Activated CD8-positive, alpha-beta T cell treated with anti-CD3 and anti-CD28 coated beads for 36 hours (primary cell): ENCODE results near the gene RGS9. TPM values are rescaled to one million over a fixed set of nuclear protein-coding genes. Genes with fewer than 3 reads are reported as not detected.

Source experiments
- ATAC-seq: fragments of 200-7000 bp; cut with Tn5 transposase; one replicate; pipeline ENCODE4 v1.10.0; 2021; ENCODE audit warnings: mild to moderate bottlenecking, moderate library complexity
- CTCF ChIA-PET: fragments of 350-600 bp; sonication (Branson Sonifier 250); formaldehyde crosslinking; loops from one replicate; lab custom pipeline; 2021; ENCODE audit warnings: antibody characterized with exemption; lab: Charles Lee
- POLR2A ChIA-PET: fragments of 350-600 bp; sonication (Branson Sonifier 250); formaldehyde crosslinking; loops from one replicate; lab custom pipeline; 2021; ENCODE audit warnings: antibody characterized with exemption; lab: Charles Lee
- DNase-seq: peaks from one replicate; pipeline ENCODE4 v3.0.0-alpha.2; 2020
- H3K27ac Mint-ChIP-seq: one replicate; pipeline ENCODE4 v1.8.0; 2021; ENCODE audit warnings: mild to moderate bottlenecking, mixed read lengths
- H3K27me3 Mint-ChIP-seq: one replicate; pipeline ENCODE4 v1.8.0; 2021; ENCODE audit warnings: mixed read lengths
- H3K36me3 Mint-ChIP-seq: one replicate; pipeline ENCODE4 v1.8.0; 2021; ENCODE audit warnings: low read depth, mixed read lengths
- H3K4me1 Mint-ChIP-seq: one replicate; pipeline ENCODE4 v1.8.0; 2021; ENCODE audit warnings: low read depth, mixed read lengths
- H3K4me3 Mint-ChIP-seq: one replicate; pipeline ENCODE4 v1.8.0; 2021; ENCODE audit warnings: mild to moderate bottlenecking, moderate library complexity, mixed read lengths
- H3K9me3 Mint-ChIP-seq: one replicate; pipeline ENCODE4 v1.8.0; 2021; ENCODE audit warnings: mixed read lengths
- intact Hi-C: fragments of 100-400 bp; cut with micrococcal nuclease; formaldehyde crosslinking; loops from one replicate; pipeline ENCODE4 v1.10.0; 2022
- total RNA-seq, 2 experiments: library from RNA; stranded (reverse); gene quantifications; one replicate each; pipeline ENCODE4 v1.2.3, GENCODE V29; 2021
- TF ChIP-seq, protein P1 (sequence below): fragments of 200-600 bp; IDR thresholded peaks from one replicate; pipeline ENCODE4 v1.8.0; 2022; ENCODE audit warnings: antibody characterized with exemption, mild to moderate bottlenecking

RGS9 gene
- total RNA-seq, 2 experiments from 2014 or later, result 1.3 to 1.9 TPM

DNA sequence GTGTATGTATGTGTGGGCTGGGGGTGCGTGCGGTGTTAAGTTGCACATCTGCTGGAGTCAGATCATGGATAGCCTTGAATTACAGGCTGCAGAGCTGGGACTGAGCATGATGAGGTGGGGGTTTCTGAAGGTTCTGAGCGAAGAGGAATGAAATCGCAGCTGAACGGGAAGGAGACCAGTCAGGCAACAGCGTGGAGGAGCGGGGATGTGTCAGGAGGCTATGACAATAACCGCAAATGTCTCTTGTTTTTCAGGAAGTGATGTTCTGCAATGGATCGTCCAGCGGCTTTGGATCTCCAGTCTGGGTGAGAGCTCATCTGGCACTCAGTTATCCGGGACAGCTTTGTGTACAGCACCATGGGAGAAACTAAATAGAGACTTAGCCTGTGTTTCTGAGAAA, 20.9 kb downstream of the RGS9 start:
- H3K27me3 Mint-ChIP-seq, result peaks cover 3% of the 10 kb centered on the region
- intact Hi-C loops, result no loop called here
- CTCF ChIA-PET, result interaction anchor here (1.2 to 2.4 kb wide), 2 partner anchors 21 to 22 kb away, joined by 3 to 7 read pairs; partner anchors contain the start of gene RGS9
- no peak for DNase-seq
- TF ChIP-seq, protein P1, sequence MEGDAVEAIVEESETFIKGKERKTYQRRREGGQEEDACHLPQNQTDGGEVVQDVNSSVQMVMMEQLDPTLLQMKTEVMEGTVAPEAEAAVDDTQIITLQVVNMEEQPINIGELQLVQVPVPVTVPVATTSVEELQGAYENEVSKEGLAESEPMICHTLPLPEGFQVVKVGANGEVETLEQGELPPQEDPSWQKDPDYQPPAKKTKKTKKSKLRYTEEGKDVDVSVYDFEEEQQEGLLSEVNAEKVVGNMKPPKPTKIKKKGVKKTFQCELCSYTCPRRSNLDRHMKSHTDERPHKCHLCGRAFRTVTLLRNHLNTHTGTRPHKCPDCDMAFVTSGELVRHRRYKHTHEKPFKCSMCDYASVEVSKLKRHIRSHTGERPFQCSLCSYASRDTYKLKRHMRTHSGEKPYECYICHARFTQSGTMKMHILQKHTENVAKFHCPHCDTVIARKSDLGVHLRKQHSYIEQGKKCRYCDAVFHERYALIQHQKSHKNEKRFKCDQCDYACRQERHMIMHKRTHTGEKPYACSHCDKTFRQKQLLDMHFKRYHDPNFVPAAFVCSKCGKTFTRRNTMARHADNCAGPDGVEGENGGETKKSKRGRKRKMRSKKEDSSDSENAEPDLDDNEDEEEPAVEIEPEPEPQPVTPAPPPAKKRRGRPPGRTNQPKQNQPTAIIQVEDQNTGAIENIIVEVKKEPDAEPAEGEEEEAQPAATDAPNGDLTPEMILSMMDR, result no peak
- H3K27ac Mint-ChIP-seq, result no peak overlapping the region
- no peak for ATAC-seq
- H3K4me3 Mint-ChIP-seq, result no peak overlapping the region
- peaks cover 15% of the 10 kb centered on the region for H3K4me1 Mint-ChIP-seq
- POLR2A ChIA-PET, result no interaction called here
- no peaks in the 10 kb centered on the region for H3K9me3 Mint-ChIP-seq
- H3K36me3 Mint-ChIP-seq, result no peaks in the 10 kb centered on the region

- Mint-ChIP-seq H3K36me3 (no peaks in the 10 kb centered on the region), H3K27ac (no peak overlapping the region), H3K9me3 (no peaks in the 10 kb centered on the region), H3K27me3 (peaks cover 3% of the 10 kb centered on the region), H3K4me1 (peaks cover 18% of the 10 kb centered on the region), H3K4me3 (no peak overlapping the region)
- CTCF ChIA-PET, result interaction anchor here (1.2 to 2.4 kb wide), 2 partner anchors 22 kb away, joined by 3 to 7 read pairs; partner anchors contain the start of gene RGS9
- TF ChIP-seq, protein P1, result no peak
- intact Hi-C loops, result no loop called here
- POLR2A ChIA-PET, result no interaction called here
- ATAC-seq (no peak), DNase-seq (no peak)
Observed at GRCh38 chr17:65158622-65159021, 21.5 kb downstream of the RGS9 start.

- POLR2A ChIA-PET, result no interaction called here
- Mint-ChIP-seq H3K4me3 (no peak overlapping the region), H3K36me3 (no peaks in the 10 kb centered on the region), H3K9me3 (no peaks in the 10 kb centered on the region), H3K27me3 (peaks cover 3% of the 10 kb centered on the region), H3K27ac (no peak overlapping the region), H3K4me1 (peaks cover 21% of the 10 kb centered on the region)
- intact Hi-C loops, result no loop called here
- TF ChIP-seq, protein P1, result no peak
- ATAC-seq, result no peak
- no peak for DNase-seq
- CTCF ChIA-PET, result no interaction called here
Observed at GRCh38 chr17:65160516-65160915, 23.3 kb downstream of the RGS9 start.

DNA sequence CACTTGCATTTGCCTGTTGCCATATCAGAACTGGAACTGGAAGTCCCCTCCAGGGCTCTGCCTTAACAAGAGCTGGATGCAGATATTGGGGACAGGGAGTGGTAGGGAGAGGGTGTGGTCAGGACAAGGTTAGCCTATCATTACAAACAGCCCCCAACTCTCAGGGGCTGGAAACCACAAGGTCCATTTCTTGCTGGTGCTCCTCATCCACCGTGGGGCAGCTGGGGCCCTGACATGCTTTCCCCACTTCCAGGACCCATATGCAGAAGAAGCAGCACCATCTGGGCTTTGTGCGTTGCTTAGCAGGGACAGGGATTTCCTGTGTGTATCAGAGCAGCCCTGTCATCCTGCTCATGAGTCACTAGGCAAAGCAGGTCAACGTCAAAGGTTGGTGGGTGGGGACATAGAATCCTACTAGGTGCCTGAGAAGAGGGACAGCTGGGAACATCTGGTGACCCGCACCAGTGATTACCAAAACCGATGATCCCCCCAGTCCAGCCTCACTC, 26.9 kb downstream of the RGS9 start:
- TF ChIP-seq, protein P1, result no peak
- H3K4me1 Mint-ChIP-seq, result peaks cover 13% of the 10 kb centered on the region
- H3K9me3 Mint-ChIP-seq, result no peaks in the 10 kb centered on the region
- peak overlapping the region; percentile 18 for H3K27ac Mint-ChIP-seq
- ChIA-PET CTCF (interaction anchor here (1.1 to 1.4 kb wide), 2 partner anchors 9 to 27 kb away, joined by 3 to 4 read pairs; partner anchors contain the start of gene RGS9), POLR2A (no interaction called here)
- ATAC-seq (peak; percentile 100), DNase-seq (peak; percentile 81)
- intact Hi-C loops, result no loop called here
- no peaks in the 10 kb centered on the region for H3K36me3 Mint-ChIP-seq
- H3K4me3 Mint-ChIP-seq, result no peak overlapping the region
- no peaks in the 10 kb centered on the region for H3K27me3 Mint-ChIP-seq

DNA sequence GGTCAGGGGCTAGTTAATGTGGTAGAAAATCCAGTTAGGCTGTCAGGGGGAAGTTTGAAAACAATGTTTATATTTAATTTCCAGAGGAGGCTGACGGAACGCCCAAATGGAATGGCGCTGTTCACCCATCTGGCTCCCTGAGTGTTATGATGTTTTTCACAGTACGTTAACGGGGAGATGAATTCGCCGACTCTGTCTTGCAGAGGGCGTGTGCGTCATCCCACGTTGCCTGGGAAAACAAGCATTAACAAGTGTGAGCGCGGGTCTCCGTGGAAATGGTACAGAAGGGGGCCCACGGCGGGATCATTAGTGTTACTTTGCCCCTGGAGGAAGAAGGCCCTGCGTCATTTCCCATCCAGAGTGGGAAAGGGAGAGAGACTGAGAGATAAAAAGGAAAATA, 29.6 kb downstream of the RGS9 start:
- CTCF ChIA-PET, result no interaction called here
- no peaks in the 10 kb centered on the region for H3K9me3 Mint-ChIP-seq
- no peak overlapping the region for H3K4me3 Mint-ChIP-seq
- H3K4me1 Mint-ChIP-seq, result peaks cover 17% of the 10 kb centered on the region
- intact Hi-C loops, result no loop called here
- TF ChIP-seq, protein P1, result no peak
- POLR2A ChIA-PET, result no interaction called here
- DNase-seq, result no peak
- ATAC-seq, result no peak
- no peaks in the 10 kb centered on the region for H3K27me3 Mint-ChIP-seq
- H3K36me3 Mint-ChIP-seq, result no peaks in the 10 kb centered on the region
- H3K27ac Mint-ChIP-seq, result no peak overlapping the region
